Hematopoietic multipotent progenitor cell treated with erythropoietin and hydrocortisone succinate and interleukin-3 and kit ligand, for 4 days (in vitro differentiated cells): ENCODE data around the gene TBC1D14.
A peak's percentile ranks its signal among the peaks of the same experiment; 100 is the strongest.
"Not testable (repeated sequence)": the region's sequence is repeated elsewhere in the genome, so short reads cannot be mapped to it uniquely, and the experiment has no call there.

Source experiments
- DNase-seq: peaks from one replicate; pipeline ENCODE4 v3.0.0-alpha.2; 2015

Gene TBC1D14

DNA sequence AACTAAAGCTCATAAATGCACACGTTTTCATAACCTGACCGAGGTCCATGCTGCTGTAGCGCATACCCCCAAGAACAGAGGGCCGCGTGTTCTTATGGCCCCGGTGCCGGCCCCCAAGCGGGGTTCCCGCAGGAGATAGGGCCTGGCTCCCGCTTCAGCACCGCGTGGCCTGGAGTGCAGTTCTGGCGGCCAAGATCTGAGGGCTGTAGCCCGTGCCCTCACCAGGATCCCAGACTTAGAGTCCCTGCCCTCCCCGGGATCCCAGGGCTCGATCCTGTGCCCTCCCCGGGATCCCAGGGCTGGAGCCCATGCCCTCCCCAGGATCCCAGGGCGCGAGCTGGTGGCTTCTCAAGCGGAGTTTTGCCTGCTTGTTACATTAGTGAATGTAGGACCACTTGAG, 159.3 kb downstream of the TBC1D14 start:
- DNase-seq, result peak; percentile 53

GRCh38 chr4:7070729-7071511, 161.3 kb downstream of the TBC1D14 start:
- DNase-seq, result peak; percentile 91

GRCh38 chr4:7073059-7073458, 163.4 kb downstream of the TBC1D14 start:
- no peak for DNase-seq

- peak; percentile 73 for DNase-seq
These were observed 164.1 kb downstream of the TBC1D14 start for GRCh38 chr4:7073526-7074390.

GRCh38 chr4:7074426-7074825, 164.8 kb downstream of the TBC1D14 start:
- DNase-seq, result no peak

GRCh38 chr4:7075962-7076695, 166.5 kb downstream of the TBC1D14 start:
- no peak for DNase-seq

DNA sequence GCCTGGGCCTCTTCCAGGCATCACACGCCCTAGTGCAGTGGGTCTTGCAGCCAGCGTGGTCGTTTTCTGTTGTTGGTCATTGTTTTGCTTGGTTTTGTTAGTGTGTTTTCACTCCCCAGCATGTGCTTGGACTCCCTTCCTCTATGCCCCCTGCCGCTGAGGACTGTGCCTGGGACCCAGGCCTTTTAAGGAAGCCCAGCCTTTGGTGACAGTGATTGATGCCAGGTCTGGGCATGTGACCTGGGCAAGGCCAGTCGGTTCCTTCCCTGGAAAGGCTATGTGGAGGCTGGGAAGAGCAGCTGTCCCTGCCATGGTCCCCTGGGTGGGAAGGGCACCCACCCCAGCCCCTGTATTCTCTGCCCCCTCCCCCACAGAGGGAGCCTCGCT, 167.1 kb downstream of the TBC1D14 start:
- DNase-seq, result no peak

DNA sequence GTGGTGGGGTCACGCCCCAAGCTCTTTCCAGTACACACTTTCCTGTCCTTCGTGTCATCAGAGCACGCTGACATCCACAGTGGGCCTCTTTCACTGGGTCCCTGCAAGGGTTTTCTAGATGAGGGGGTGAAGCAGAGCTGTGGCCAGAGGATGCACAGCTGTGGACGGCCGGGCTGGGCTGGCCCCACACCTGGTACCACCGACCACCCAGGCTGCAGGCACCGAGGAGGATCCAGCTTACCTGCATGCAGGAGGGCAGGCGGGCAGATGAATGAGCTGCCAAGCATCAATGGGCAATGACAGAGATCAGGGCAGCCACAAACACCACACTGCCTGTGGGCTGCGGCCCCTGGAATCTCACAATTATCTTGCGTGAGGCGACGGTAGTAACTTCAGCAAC, 167.7 kb downstream of the TBC1D14 start:
- DNase-seq, result no peak

GRCh38 chr4:7078025-7078424, 168.4 kb downstream of the TBC1D14 start:
- no peak for DNase-seq

GRCh38 chr4:7079483-7079882, 169.9 kb downstream of the TBC1D14 start:
- not testable (repeated sequence) for DNase-seq

DNA sequence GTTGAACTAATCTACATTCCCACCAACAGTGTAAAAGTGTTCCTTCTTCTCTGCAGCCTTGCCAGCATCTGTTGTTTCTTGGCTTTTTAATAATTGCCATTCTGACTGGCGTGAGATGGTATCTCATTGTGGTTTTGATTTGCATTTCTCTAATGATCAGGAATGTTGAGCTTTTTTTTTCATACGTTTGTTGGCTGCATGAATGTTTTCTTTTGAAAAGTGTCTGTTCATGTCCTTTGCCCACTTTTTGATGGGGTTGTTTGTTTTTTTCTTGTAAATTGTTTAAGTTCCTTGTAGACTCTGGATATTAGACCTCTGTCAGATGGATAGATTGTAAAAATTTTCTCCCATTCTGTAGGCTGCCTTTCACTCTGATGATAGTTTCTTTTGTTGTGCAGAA, 170.3 kb downstream of the TBC1D14 start:
- DNase-seq, result not testable (repeated sequence)
